IPS DF 4.7 (cell line): Measurements from ENCODE around the gene FAM241A.
"Not testable (repeated sequence)": the region's sequence is repeated elsewhere in the genome, so short reads cannot be mapped to it uniquely, and the experiment has no call there.

ENCODE experiments used
- DNase-seq: peaks from one replicate; pipeline ENCODE4 v3.0.0-alpha.2; 2013; ENCODE audit warnings: low spot score; ENCODE audit errors: extremely low read depth

FAM241A gene

GRCh38 chr4:112145326-112145789 is at the start of gene FAM241A:
FAM241A (plus strand) TSS chr4:112145454; CDS start chr4:112145581, 127 bp downstream.
- no peak for DNase-seq

GRCh38 chr4:112098841-112099530 is 46.3 kb upstream of the FAM241A start:
- no peak for DNase-seq

GRCh38 chr4:112099701-112100297 is 45.5 kb upstream of the FAM241A start:
- DNase-seq, result no peak

- DNase-seq, result no peak
Observed at GRCh38 chr4:112102875-112103370, 42.3 kb upstream of the FAM241A start.

- no peak for DNase-seq
Observed at GRCh38 chr4:112105201-112105969, 39.9 kb upstream of the FAM241A start.

GRCh38 chr4:112109360-112110058 is 35.7 kb upstream of the FAM241A start:
- DNase-seq, result no peak

GRCh38 chr4:112110059-112110425 is 35.2 kb upstream of the FAM241A start:
- DNase-seq, result no peak

GRCh38 chr4:112111306-112111705 is 33.9 kb upstream of the FAM241A start:
- no peak for DNase-seq

GRCh38 chr4:112112095-112112494 is 33.2 kb upstream of the FAM241A start:
- not testable (repeated sequence) for DNase-seq

GRCh38 chr4:112112590-112113170 is 32.6 kb upstream of the FAM241A start:
- no peak for DNase-seq

GRCh38 chr4:112113864-112114263 is 31.4 kb upstream of the FAM241A start:
- no peak for DNase-seq

- DNase-seq, result no peak
Observed at GRCh38 chr4:112114452-112114851, 30.8 kb upstream of the FAM241A start.

- DNase-seq, result no peak
Observed at GRCh38 chr4:112118742-112119352, 26.4 kb upstream of the FAM241A start.

- DNase-seq, result no peak
Observed at GRCh38 chr4:112119353-112119783, 25.9 kb upstream of the FAM241A start.

GRCh38 chr4:112120021-112120420 is 25.2 kb upstream of the FAM241A start:
- no peak for DNase-seq

GRCh38 chr4:112125416-112125815 is 19.8 kb upstream of the FAM241A start:
- DNase-seq, result no peak

GRCh38 chr4:112127048-112127637 is 18.1 kb upstream of the FAM241A start:
- DNase-seq, result no peak

- no peak for DNase-seq
Observed at GRCh38 chr4:112127803-112128202, 17.5 kb upstream of the FAM241A start.

GRCh38 chr4:112128452-112128851 is 16.8 kb upstream of the FAM241A start:
- DNase-seq, result no peak

GRCh38 chr4:112130906-112131305 is 14.3 kb upstream of the FAM241A start:
- DNase-seq, result no peak
